Stomach smooth muscle (tissue), 2 donors: Measurements from ENCODE around the gene MYOD1.

ENCODE experiments used
- H3K27ac ChIP-seq: one replicate; pipeline ENCODE4 v1.7.0; 2013; ENCODE audit warnings: mild to moderate bottlenecking, low read length, inconsistent platforms
- H3K27me3 ChIP-seq, 2 donors: one replicate each; pipeline ENCODE4 v1.7.0; 2013; ENCODE audit warnings: low read length in 2 of 2; ENCODE audit not compliant: insufficient read depth in 2 of 2, control insufficient read depth in 1 of 2
- H3K36me3 ChIP-seq, 2 donors: one replicate each; pipeline ENCODE4 v1.7.0; 2013; ENCODE audit warnings: low read length in 2 of 2; ENCODE audit not compliant: control insufficient read depth in 2 of 2, insufficient read depth in 2 of 2
- H3K4me1 ChIP-seq: one replicate; pipeline ENCODE4 v1.7.0; 2013; ENCODE audit warnings: low read length; ENCODE audit not compliant: control insufficient read depth, insufficient read depth
- H3K4me3 ChIP-seq, 2 donors: one replicate each; pipeline ENCODE4 v1.7.0; 2013; ENCODE audit warnings: low read length in 2 of 2
- H3K9ac ChIP-seq, 2 donors: one replicate each; pipeline ENCODE4 v1.7.0; 2013; ENCODE audit warnings: low read length in 2 of 2, mild to moderate bottlenecking in 1 of 2
- H3K9me3 ChIP-seq, 2 donors: one replicate each; pipeline ENCODE4 v1.7.0; 2013; ENCODE audit warnings: low read length in 2 of 2; ENCODE audit not compliant: control insufficient read depth in 2 of 2
- donor health status: healthy.
- donor health status: Pancreatic carcinoma.

Gene MYOD1

DNA sequence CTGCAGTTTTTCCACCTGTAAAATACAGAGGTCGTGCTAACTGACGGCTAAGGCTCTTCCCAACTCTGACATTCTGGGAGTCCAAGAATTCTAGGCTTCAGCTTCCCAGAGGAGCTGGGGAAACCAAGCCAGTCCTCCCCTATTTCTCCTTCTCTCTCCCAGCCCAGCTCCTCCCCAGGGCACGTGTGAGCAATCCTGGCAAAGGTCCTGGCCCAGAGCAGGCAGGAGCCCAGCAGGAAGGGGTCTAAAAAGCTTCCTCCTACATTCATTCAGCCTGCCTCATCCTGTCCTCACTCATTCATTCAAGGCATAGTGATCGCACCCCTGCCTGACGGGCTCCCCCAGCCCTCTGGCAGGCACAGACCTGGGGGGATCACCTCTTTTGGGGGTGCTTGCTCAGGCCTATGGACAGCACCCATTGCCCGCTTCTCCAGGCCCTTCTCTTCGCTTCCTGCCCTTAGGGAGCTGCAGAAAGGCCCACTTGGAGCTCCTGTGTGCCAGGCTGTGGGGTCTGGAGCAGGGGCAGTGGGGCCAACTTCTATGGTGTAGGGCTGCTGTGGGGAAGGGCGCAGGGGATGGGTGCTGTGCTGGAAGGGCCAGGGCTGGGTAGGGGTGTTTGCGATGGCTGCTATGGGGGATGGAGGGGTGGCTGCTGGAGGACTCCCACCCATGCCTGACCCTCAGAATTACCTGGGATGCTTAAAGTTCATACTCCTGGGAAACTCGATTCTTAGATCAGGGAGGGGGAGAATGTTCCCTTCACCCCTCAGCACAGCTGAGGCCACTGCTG, 25.0 kb downstream of the MYOD1 start:
- Histone ChIP-seq H3K4me3 (no peak overlapping the region), H3K36me3 (no peaks in the 10 kb centered on the region)

GRCh38 chr11:17745023-17745772, 25.8 kb downstream of the MYOD1 start:
- Histone ChIP-seq H3K27ac (no peak overlapping the region), H3K27me3 (peaks cover 16 to 35% of the 10 kb centered on the region in 2 donors), H3K9ac (no peak overlapping the region), H3K4me1 (no peaks in the 10 kb centered on the region), H3K9me3 (no peaks in the 10 kb centered on the region), H3K36me3 (no peaks in the 10 kb centered on the region), H3K4me3 (no peak overlapping the region)

More for the DNA sequence above, 25.0 kb downstream of the MYOD1 start:
- no peaks in the 10 kb centered on the region for H3K4me1 ChIP-seq
- no peaks in the 10 kb centered on the region for H3K9me3 ChIP-seq
- peaks cover 24 to 43% of the 10 kb centered on the region in 2 donors for H3K27me3 ChIP-seq
- H3K9ac ChIP-seq = no peak overlapping the region
- H3K27ac ChIP-seq = no peak overlapping the region

GRCh38 chr11:17746096-17746495, 26.7 kb downstream of the MYOD1 start:
- Histone ChIP-seq H3K9ac (no peak overlapping the region), H3K4me3 (no peak overlapping the region), H3K36me3 (no peaks in the 10 kb centered on the region), H3K27me3 (peaks cover 9 to 27% of the 10 kb centered on the region in 2 donors), H3K9me3 (no peaks in the 10 kb centered on the region), H3K4me1 (no peaks in the 10 kb centered on the region), H3K27ac (no peak overlapping the region)

- Histone ChIP-seq H3K4me1 (no peaks in the 10 kb centered on the region), H3K9me3 (no peaks in the 10 kb centered on the region), H3K27me3 (peaks cover 1 to 20% of the 10 kb centered on the region in 2 donors), H3K36me3 (no peaks in the 10 kb centered on the region), H3K4me3 (no peak overlapping the region), H3K9ac (no peak overlapping the region), H3K27ac (no peak overlapping the region)
These were observed 28.0 kb downstream of the MYOD1 start for GRCh38 chr11:17747131-17747955.

DNA sequence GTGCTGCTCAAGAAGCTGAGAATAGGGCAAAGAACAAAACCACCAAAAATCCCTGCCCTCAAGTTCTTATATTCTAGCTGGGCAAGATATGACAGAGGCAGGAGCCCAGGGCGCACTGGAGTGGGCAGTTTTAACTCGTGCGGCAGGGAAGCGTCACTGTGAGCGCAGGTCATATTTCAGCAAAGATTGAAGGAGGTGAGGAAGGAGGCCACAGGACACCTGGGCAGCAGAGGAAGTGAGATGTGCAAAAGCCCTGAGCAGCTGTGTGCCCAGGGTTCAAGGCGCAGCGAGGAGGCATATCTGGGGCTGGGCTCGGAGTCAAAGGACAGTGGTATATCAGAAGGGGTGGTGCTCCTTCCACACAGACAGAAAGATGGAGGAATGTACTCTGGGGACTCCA, 28.7 kb downstream of the MYOD1 start:
- H3K27me3 ChIP-seq = peaks cover 0 to 17% of the 10 kb centered on the region in 2 donors
- no peaks in the 10 kb centered on the region for H3K9me3 ChIP-seq

GRCh38 chr11:17748761-17749721, 29.7 kb downstream of the MYOD1 start:
- Histone ChIP-seq H3K4me1 (no peaks in the 10 kb centered on the region), H3K36me3 (no peaks in the 10 kb centered on the region), H3K27ac (no peak overlapping the region), H3K27me3 (peaks cover 0 to 16% of the 10 kb centered on the region in 2 donors), H3K9me3 (no peaks in the 10 kb centered on the region), H3K9ac (no peak overlapping the region), H3K4me3 (no peak overlapping the region)

More for the DNA sequence above, 28.7 kb downstream of the MYOD1 start:
- Histone ChIP-seq H3K36me3 (no peaks in the 10 kb centered on the region), H3K4me3 (no peak overlapping the region), H3K9ac (no peak overlapping the region), H3K27ac (no peak overlapping the region), H3K4me1 (no peaks in the 10 kb centered on the region)

DNA sequence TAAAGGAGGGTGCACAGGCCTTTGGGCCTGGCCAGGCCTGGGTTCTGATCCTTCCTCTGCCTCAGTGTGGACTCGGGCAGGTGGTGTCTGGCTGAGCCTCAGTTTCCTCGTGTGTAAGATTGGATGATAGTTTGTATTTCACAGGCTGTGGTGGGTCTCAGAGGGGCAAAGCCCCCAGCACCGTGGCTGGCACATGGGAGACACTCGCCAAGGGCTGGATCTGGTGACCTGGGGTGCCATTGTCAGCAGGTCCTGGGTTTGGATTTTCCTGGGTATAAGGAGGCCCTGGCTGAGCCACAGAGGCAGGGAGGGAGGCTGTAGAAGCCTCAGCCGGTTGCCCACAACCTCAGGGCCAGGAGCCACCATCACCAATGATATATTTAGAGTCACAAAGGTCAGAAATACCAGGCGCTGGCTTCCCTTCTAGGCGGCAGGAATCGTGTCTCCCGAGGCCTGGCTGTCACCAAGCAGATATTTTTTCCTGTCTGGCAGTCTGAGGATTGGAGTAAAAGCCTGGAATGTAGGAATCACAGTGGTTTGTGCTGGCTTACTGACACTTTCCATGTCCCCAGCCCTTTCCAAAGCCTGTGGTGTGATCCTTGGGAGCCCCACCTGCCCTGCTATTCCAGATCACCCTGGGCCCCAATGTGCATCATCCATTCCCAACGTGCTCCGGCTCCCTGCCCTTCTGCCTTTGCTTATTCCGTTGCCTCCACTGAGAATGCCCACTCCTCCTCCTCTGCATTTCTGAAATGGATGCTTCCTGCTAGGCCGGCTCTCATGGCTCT, 30.8 kb downstream of the MYOD1 start:
- no peaks in the 10 kb centered on the region for H3K36me3 ChIP-seq
- H3K27ac ChIP-seq = no peak overlapping the region
- no peak overlapping the region for H3K9ac ChIP-seq
- H3K4me1 ChIP-seq = no peaks in the 10 kb centered on the region
- H3K4me3 ChIP-seq = no peak overlapping the region
- peaks cover 0 to 15% of the 10 kb centered on the region in 2 donors for H3K27me3 ChIP-seq
- H3K9me3 ChIP-seq = no peaks in the 10 kb centered on the region

DNA sequence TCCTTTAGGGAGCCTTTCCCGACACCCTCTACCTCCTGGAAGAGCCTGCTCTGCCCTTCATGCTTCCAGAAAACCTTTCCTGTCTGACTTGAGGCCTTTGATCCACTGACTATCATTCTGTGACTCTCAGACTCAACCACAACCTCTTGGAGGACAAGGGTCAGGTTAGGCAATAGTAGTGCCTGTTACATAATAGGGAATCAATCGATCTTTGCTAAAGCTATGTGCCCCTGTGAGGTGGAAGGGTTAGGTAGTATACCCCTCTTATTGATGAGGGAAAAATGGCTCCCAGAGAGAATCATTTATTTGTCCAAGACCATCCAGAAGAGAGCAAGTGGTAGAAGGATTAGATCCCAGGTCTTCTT, 31.4 kb downstream of the MYOD1 start:
- H3K36me3 ChIP-seq = no peaks in the 10 kb centered on the region
- H3K4me3 ChIP-seq = no peak overlapping the region
- H3K9ac ChIP-seq = no peak overlapping the region

DNA sequence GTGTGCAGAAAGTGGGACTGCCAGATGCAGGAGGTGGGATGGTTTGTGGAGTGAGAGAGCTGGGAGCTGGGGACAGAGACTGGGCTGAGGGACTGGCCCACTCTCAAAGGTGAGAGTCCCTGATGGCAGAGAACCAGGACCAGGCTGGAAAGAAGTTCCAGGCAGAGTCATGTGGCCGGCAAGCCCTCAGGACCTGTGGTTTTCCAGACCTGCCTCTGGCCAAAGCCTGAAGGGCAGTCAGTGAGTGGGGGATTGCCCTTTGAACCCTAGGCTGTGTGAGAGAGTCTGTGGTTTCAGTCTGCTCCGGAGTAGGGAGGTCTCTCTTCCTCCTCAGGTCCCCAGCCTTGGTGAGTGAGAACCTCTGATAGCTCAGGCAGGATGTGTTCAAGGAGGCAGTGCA, 32.2 kb downstream of the MYOD1 start:
- Histone ChIP-seq H3K4me3 (no peak overlapping the region), H3K4me1 (no peaks in the 10 kb centered on the region), H3K9ac (no peak overlapping the region), H3K36me3 (no peaks in the 10 kb centered on the region), H3K27ac (no peak overlapping the region), H3K9me3 (no peaks in the 10 kb centered on the region), H3K27me3 (peaks cover 3 to 17% of the 10 kb centered on the region in 2 donors)

More for the DNA sequence above, 31.4 kb downstream of the MYOD1 start:
- Histone ChIP-seq H3K27ac (no peak overlapping the region), H3K27me3 (peaks cover 0 to 14% of the 10 kb centered on the region in 2 donors), H3K4me1 (no peaks in the 10 kb centered on the region), H3K9me3 (no peaks in the 10 kb centered on the region)
